Inflammatory macrophage treated with lipopolysaccharide for 1 hour (primary cell): Measurements from ENCODE around the gene FCHSD2.
A peak's percentile ranks its signal among the peaks of the same experiment; 100 is the strongest.
"Not testable (repeated sequence)": the region's sequence is repeated elsewhere in the genome, so short reads cannot be mapped to it uniquely, and the experiment has no call there.

Experiments
- DNase-seq, 2 donors: peaks; one replicate each; pipeline ENCODE4 v3.0.0-alpha.2; 2020 to 2022

Gene FCHSD2

GRCh38 chr11:72863091-72863490 lies 279.0 kb downstream of the FCHSD2 start:
- DNase-seq = no peak

- no peak for DNase-seq
Measured at GRCh38 chr11:72860592-72860991, 281.5 kb downstream of the FCHSD2 start.

GRCh38 chr11:72860010-72860409 lies 282.1 kb downstream of the FCHSD2 start:
- DNase-seq = no peak

- DNase-seq = peak in 1 of 2 donors; percentile 45
Measured at GRCh38 chr11:72859126-72859525, 283.0 kb downstream of the FCHSD2 start.

GRCh38 chr11:72858267-72858666 lies 283.9 kb downstream of the FCHSD2 start:
- DNase-seq = not testable (repeated sequence)

GRCh38 chr11:72856551-72857345 lies 285.4 kb downstream of the FCHSD2 start:
- peak in 1 of 2 donors; percentile 61 for DNase-seq

- DNase-seq = no peak
Measured at GRCh38 chr11:72856065-72856464, 286.1 kb downstream of the FCHSD2 start.

- no peak for DNase-seq
Measured at GRCh38 chr11:72851726-72852125, 290.4 kb downstream of the FCHSD2 start.

GRCh38 chr11:72850832-72851231 lies 291.3 kb downstream of the FCHSD2 start:
- DNase-seq = no peak

GRCh38 chr11:72848846-72849466 lies 293.2 kb downstream of the FCHSD2 start:
- DNase-seq = peak in 1 of 2 donors; percentile 54

- DNase-seq = no peak
Measured at GRCh38 chr11:72844356-72844755, 297.8 kb downstream of the FCHSD2 start.

GRCh38 chr11:72842653-72843330 lies 299.3 kb downstream of the FCHSD2 start:
- no peak for DNase-seq

GRCh38 chr11:72842126-72842525 lies 300.0 kb downstream of the FCHSD2 start:
- DNase-seq = no peak

GRCh38 chr11:72841397-72841796 lies 300.7 kb downstream of the FCHSD2 start:
- DNase-seq = no peak

- no peak for DNase-seq
Measured at GRCh38 chr11:72840780-72841179, 301.3 kb downstream of the FCHSD2 start.

GRCh38 chr11:72838691-72839305 lies 303.3 kb downstream of the FCHSD2 start:
- DNase-seq = no peak

GRCh38 chr11:72836111-72836510 lies 306.0 kb downstream of the FCHSD2 start:
- no peak for DNase-seq

- DNase-seq = peak; percentile 51 to 59
Measured at GRCh38 chr11:72834905-72835304, 307.2 kb downstream of the FCHSD2 start.

GRCh38 chr11:72833811-72834493 lies 308.2 kb downstream of the FCHSD2 start:
- no peak for DNase-seq

- no peak for DNase-seq
Measured at GRCh38 chr11:72833083-72833733, 308.9 kb downstream of the FCHSD2 start.

- no peak for DNase-seq
Measured at GRCh38 chr11:72832301-72833082, 309.6 kb downstream of the FCHSD2 start.
